B cell (primary cell): ENCODE data around the gene OLIG2. TPM values are rescaled to one million over a fixed set of nuclear protein-coding genes. Genes with fewer than 3 reads are reported as not detected.

Experiments used
- ATAC-seq: fragments of 200-7000 bp; cut with Tn5 transposase; one replicate; pipeline ENCODE4 v1.10.0; 2021; ENCODE audit warnings: low read depth, mild to moderate bottlenecking, moderate number of reproducible peaks, moderate library complexity
- CTCF ChIA-PET: fragments of 350-600 bp; sonication (Branson Sonifier 250); formaldehyde crosslinking; loops from one replicate; lab custom pipeline; 2021; ENCODE audit warnings: antibody characterized with exemption, inconsistent platforms; lab: Charles Lee
- POLR2A ChIA-PET: fragments of 350-600 bp; sonication (Branson Sonifier 250); formaldehyde crosslinking; loops from one replicate; lab custom pipeline; 2021; ENCODE audit warnings: antibody characterized with exemption; lab: Charles Lee
- DNase-seq: peaks from one replicate; pipeline ENCODE4 v3.0.0; 2013
- H2AFZ ChIP-seq: 2 replicates; pipeline ENCODE4 v1.6.1; 2012; ENCODE audit warnings: mild to moderate bottlenecking, low read depth, low read length; ENCODE audit not compliant: insufficient read depth, poor library complexity, severe bottlenecking
- H3K27ac ChIP-seq, 2 donors: 1 replicate in 1 of 2; 2 replicates in 1 of 2; pipeline ENCODE4 v1.5.1; 2012 to 2013; ENCODE audit warnings: low read length in 2 of 2, mild to moderate bottlenecking in 2 of 2, moderate library complexity in 1 of 2
- H3K27me3 ChIP-seq, 4 experiments: fragments of 200-600 bp in 1 of 4; sonication (generic) in 1 of 4; replicated peaks in 1 of 4; 1 replicate in 2 of 4; 2 replicates in 2 of 4; pipeline versions ENCODE4 v1.6.1 to v1.7.0; 2013 to 2016; ENCODE audit warnings: low read length in 3 of 4, mild to moderate bottlenecking in 2 of 4, mixed read lengths in 1 of 4, moderate library complexity in 1 of 4; ENCODE audit not compliant: insufficient read depth in 4 of 4, control insufficient read depth in 3 of 4; ENCODE audit errors: control extremely low read depth in 1 of 4
- H3K36me3 ChIP-seq, 2 experiments: replicated peaks in 1 of 2; 1 replicate in 1 of 2; 2 replicates in 1 of 2; pipeline versions ENCODE4 v1.6.1 to v1.7.1; 2013; ENCODE audit warnings: low read length in 1 of 2; ENCODE audit not compliant: insufficient read depth in 2 of 2, control insufficient read depth in 1 of 2; ENCODE audit errors: control extremely low read depth in 1 of 2, extremely low read depth in 1 of 2
- H3K4me1 ChIP-seq, 2 donors: fragments of 200-600 bp in 1 of 2; sonication (generic) in 1 of 2; 1 replicate in 1 of 2; 2 replicates in 1 of 2; pipeline versions ENCODE4 v1.5.1 to v1.6.1; 2013 to 2017; ENCODE audit warnings: low read length in 2 of 2; ENCODE audit not compliant: control insufficient read depth in 2 of 2, insufficient read depth in 2 of 2
- H3K4me2 ChIP-seq: replicated peaks from 2 replicates; pipeline ENCODE3; 2012; ENCODE audit warnings: mild to moderate bottlenecking, low read depth, low read length; ENCODE audit not compliant: poor library complexity, severe bottlenecking
- H3K4me3 ChIP-seq, 5 experiments: fragments of 200-600 bp in 1 of 5; sonication (generic) in 1 of 5; 1 replicate in 3 of 5; 2 replicates in 2 of 5; pipeline versions ENCODE4 v1.5.1 to v1.7.0; 2011 to 2016; ENCODE audit warnings: low read length in 4 of 5, mild to moderate bottlenecking in 4 of 5, low read depth in 2 of 5, control low read depth in 1 of 5, moderate library complexity in 1 of 5; ENCODE audit not compliant: insufficient read depth in 1 of 5; ENCODE audit errors: control extremely low read depth in 1 of 5, extremely low read depth in 1 of 5
- H3K79me2 ChIP-seq: fragments of 200-600 bp; sonication (generic); one replicate; pipeline ENCODE4 v1.6.0; 2016; ENCODE audit warnings: low read length; ENCODE audit not compliant: control insufficient read depth, insufficient read depth
- H3K9ac ChIP-seq: fragments of 200-600 bp; sonication (generic); 2 replicates; pipeline ENCODE4 v1.6.1; 2017; ENCODE audit warnings: mild to moderate bottlenecking, low read length, moderate library complexity
- H3K9me3 ChIP-seq, 3 donors: one replicate each; pipeline versions ENCODE4 v1.6.1 to v1.7.1; 2013; ENCODE audit warnings: low read length in 2 of 3; ENCODE audit not compliant: control insufficient read depth in 2 of 3, insufficient read depth in 1 of 3; ENCODE audit errors: control extremely low read depth in 1 of 3
- H4K20me1 ChIP-seq: 2 replicates; pipeline ENCODE4 v1.6.0; 2012; ENCODE audit warnings: mild to moderate bottlenecking, low read length; ENCODE audit not compliant: insufficient read depth, control insufficient read depth, poor library complexity, severe bottlenecking
- H3K27ac Mint-ChIP-seq: one replicate; pipeline ENCODE4 v1.8.0; 2021; ENCODE audit warnings: mixed read lengths
- H3K27me3 Mint-ChIP-seq: one replicate; pipeline ENCODE4 v1.8.0; 2021; ENCODE audit warnings: mixed read lengths
- H3K4me1 Mint-ChIP-seq: one replicate; pipeline ENCODE4 v1.8.0; 2021; ENCODE audit warnings: mixed read lengths
- H3K4me3 Mint-ChIP-seq: one replicate; pipeline ENCODE4 v1.8.0; 2021; ENCODE audit warnings: mixed read lengths
- H3K9me3 Mint-ChIP-seq: one replicate; pipeline ENCODE4 v1.8.0; 2022; ENCODE audit warnings: mixed read lengths; ENCODE audit not compliant: insufficient read depth
- CTCF ChIP-seq: fragments of 200-600 bp; IDR thresholded peaks from one replicate; pipeline ENCODE4 v1.8.0; 2022; ENCODE audit warnings: antibody characterized with exemption, mild to moderate bottlenecking
- EZH2 ChIP-seq: IDR thresholded peaks from 2 replicates; pipeline ENCODE4 v1.6.1; 2012; ENCODE audit warnings: borderline replicate concordance, low read depth, mild to moderate bottlenecking, moderate library complexity, low read length; ENCODE audit not compliant: insufficient read depth, poor library complexity, severe bottlenecking
- WGBS: methylation state at CpG from one replicate; pipeline ENCODE4 v1.1.5; 2013; ENCODE audit warnings: missing lambda C conversion rate; ENCODE audit not compliant: insufficient coverage; 5-methylcytosine and 5-hydroxymethylcytosine counted together
- intact Hi-C: fragments of 100-400 bp; cut with micrococcal nuclease; formaldehyde crosslinking; loops from one replicate; pipeline ENCODE4 v1.10.0; 2022
- polyA plus RNA-seq: library from polyadenylated mRNA; depleted of rRNA; stranded (reverse); fragments of >200 nt; gene quantifications from 2 replicates; pipeline ENCODE4 v1.2.3, GENCODE V29; 2012
- total RNA-seq, 2 donors: library from RNA; stranded (reverse); fragments of 120-200 nt in 1 of 2; gene quantifications; 1 replicate in 1 of 2; 2 replicates in 1 of 2; pipeline versions ENCODE4 v1.2.3 to v1.2.4, GENCODE V29; 2013 to 2022

OLIG2 gene
- total and polyA plus RNA-seq, 2 donors (not counting 1 experiment from before 2014, with no cell fraction given) = not detected

- no peak overlapping the region for H3K27ac ChIP-seq
These were observed 41.7 kb downstream of the OLIG2 start for GRCh38 chr21:33067457-33067856.

GRCh38 chr21:33069243-33069642, 43.5 kb downstream of the OLIG2 start:
- Mint-ChIP-seq H3K4me3 (no peak overlapping the region), H3K9me3 (peaks cover 4% of the 10 kb centered on the region), H3K27ac (no peak overlapping the region), H3K27me3 (peaks cover 70% of the 10 kb centered on the region), H3K4me1 (peaks cover 18% of the 10 kb centered on the region)
- H3K9ac ChIP-seq = no peak overlapping the region
- WGBS = 88% methylated on average over 1 of the region's 5 CpGs
- peaks cover 16% of the 10 kb centered on the region in 2 donors for H3K4me1 ChIP-seq
- ChIA-PET CTCF (no interaction called here), POLR2A (no interaction called here)
- no peak for ATAC-seq
- H2AFZ ChIP-seq = no peak overlapping the region
- TF ChIP-seq EZH2 (no peak), CTCF (no peak)
- no peaks in the 10 kb centered on the region for H3K36me3 ChIP-seq
- no peak overlapping the region for H3K4me2 ChIP-seq
- no peaks in the 10 kb centered on the region for H3K79me2 ChIP-seq
- no peaks in the 10 kb centered on the region for H4K20me1 ChIP-seq
- intact Hi-C loops = no loop called here
- H3K27ac ChIP-seq = no peak overlapping the region
- H3K4me3 ChIP-seq = no peak overlapping the region
- no peak for DNase-seq
- H3K27me3 ChIP-seq = peaks cover 0 to 69% (median 37%) of the 10 kb centered on the region in 4 experiments
- H3K9me3 ChIP-seq = peaks cover 3 to 8% (median 8%) of the 10 kb centered on the region in 3 donors

More at GRCh38 chr21:33067457-33067856, 41.7 kb downstream of the OLIG2 start:
- peaks cover 0 to 62% (median 31%) of the 10 kb centered on the region in 4 experiments for H3K27me3 ChIP-seq
- H3K4me2 ChIP-seq = no peak overlapping the region
- peaks cover 3 to 8% (median 8%) of the 10 kb centered on the region in 3 donors for H3K9me3 ChIP-seq
- Mint-ChIP-seq H3K27me3 (peaks cover 67% of the 10 kb centered on the region), H3K27ac (no peak overlapping the region), H3K4me1 (peaks cover 18% of the 10 kb centered on the region), H3K9me3 (peaks cover 4% of the 10 kb centered on the region), H3K4me3 (no peak overlapping the region)
- peaks cover 16% of the 10 kb centered on the region in 2 donors for H3K4me1 ChIP-seq
- TF ChIP-seq EZH2 = no peak
- TF ChIP-seq CTCF = no peak
- H4K20me1 ChIP-seq = no peaks in the 10 kb centered on the region
- intact Hi-C loops = no loop called here
- no peak overlapping the region for H3K9ac ChIP-seq
- H3K79me2 ChIP-seq = no peaks in the 10 kb centered on the region
- WGBS = 0% methylated on average over 3 of the region's 4 CpGs
- no peak overlapping the region for H2AFZ ChIP-seq
- ChIA-PET POLR2A (no interaction called here), CTCF (no interaction called here)
- ATAC-seq = no peak
- H3K36me3 ChIP-seq = no peaks in the 10 kb centered on the region
- no peak overlapping the region for H3K4me3 ChIP-seq
- no peak for DNase-seq
